CD4-positive, alpha-beta memory T cell (primary cell): Measurements from ENCODE around the gene NOTCH2. TPM values are rescaled to one million over a fixed set of nuclear protein-coding genes. Genes with fewer than 3 reads are reported as not detected.
"Not testable (repeated sequence)": the region's sequence is repeated elsewhere in the genome, so short reads cannot be mapped to it uniquely, and the experiment has no call there.

Source experiments
- CTCF ChIA-PET: fragments of 350-600 bp; sonication (Branson Sonifier 250); formaldehyde crosslinking; loops from one replicate; lab custom pipeline; 2021; ENCODE audit warnings: inconsistent platforms; ENCODE audit not compliant: partially characterized antibody; lab: Charles Lee
- POLR2A ChIA-PET: fragments of 350-600 bp; sonication (Branson Sonifier 250); formaldehyde crosslinking; loops from one replicate; lab custom pipeline; 2021; ENCODE audit not compliant: partially characterized antibody; lab: Charles Lee
- DNase-seq, 5 donors: peaks; one replicate each; pipeline versions ENCODE4 v3.0.0 to v3.0.0-alpha.2; 2020 to 2022; ENCODE audit warnings: mixed read lengths in 1 of 5
- H3K27ac ChIP-seq: one replicate; pipeline ENCODE4 v1.7.0; 2013; ENCODE audit warnings: low read depth, low read length
- H3K27me3 ChIP-seq: 2 replicates; pipeline ENCODE4 v1.7.0; 2013; ENCODE audit warnings: mild to moderate bottlenecking, low read length, moderate library complexity; ENCODE audit not compliant: insufficient read depth
- H3K36me3 ChIP-seq: 2 replicates; pipeline ENCODE4 v1.7.0; 2013; ENCODE audit warnings: mild to moderate bottlenecking, low read length, moderate library complexity; ENCODE audit not compliant: insufficient read depth
- H3K4me1 ChIP-seq: 2 replicates; pipeline ENCODE4 v1.7.0; 2013; ENCODE audit warnings: mild to moderate bottlenecking, low read length, moderate library complexity; ENCODE audit not compliant: insufficient read depth
- H3K4me3 ChIP-seq, 2 donors: one replicate each; pipeline ENCODE4 v1.7.0; 2013; ENCODE audit warnings: low read length in 2 of 2, mild to moderate bottlenecking in 1 of 2
- H3K9me3 ChIP-seq, 2 donors: one replicate each; pipeline ENCODE4 v1.7.0; 2013; ENCODE audit warnings: low read length in 2 of 2, control low read depth in 1 of 2; ENCODE audit not compliant: control insufficient read depth in 1 of 2
- H3K27ac Mint-ChIP-seq, 7 donors: one replicate each; pipeline ENCODE4 v1.8.0; 2020 to 2021; ENCODE audit warnings: mixed read lengths in 7 of 7, mild to moderate bottlenecking in 6 of 7, inconsistent platforms in 3 of 7, moderate library complexity in 3 of 7
- H3K27me3 Mint-ChIP-seq, 2 donors: one replicate each; pipeline ENCODE4 v1.8.0; 2020 to 2021; ENCODE audit warnings: mixed read lengths in 2 of 2
- H3K36me3 Mint-ChIP-seq, 2 donors: one replicate each; pipeline ENCODE4 v1.8.0; 2020 to 2021; ENCODE audit warnings: mixed read lengths in 2 of 2, inconsistent platforms in 1 of 2, mild to moderate bottlenecking in 1 of 2
- H3K4me1 Mint-ChIP-seq, 4 donors: one replicate each; pipeline ENCODE4 v1.8.0; 2020 to 2021; ENCODE audit warnings: mixed read lengths in 4 of 4, mild to moderate bottlenecking in 1 of 4
- H3K4me3 Mint-ChIP-seq, 8 donors: one replicate each; pipeline ENCODE4 v1.8.0; 2020 to 2021; ENCODE audit warnings: mixed read lengths in 8 of 8, mild to moderate bottlenecking in 7 of 8, moderate library complexity in 6 of 8, inconsistent platforms in 3 of 8
- H3K9me3 Mint-ChIP-seq, 8 donors: one replicate each; pipeline ENCODE4 v1.8.0; 2020 to 2021; ENCODE audit warnings: mixed read lengths in 8 of 8, mild to moderate bottlenecking in 5 of 8, inconsistent platforms in 3 of 8, moderate library complexity in 1 of 8
- intact Hi-C: fragments of 100-400 bp; cut with micrococcal nuclease; formaldehyde crosslinking; loops from one replicate; pipeline ENCODE4 v1.15.1; 2023
- polyA plus RNA-seq, 2 donors: library from polyadenylated mRNA; unstranded; fragments of 300-500 nt; fragmentation: Illumina TruSeq; gene quantifications; one replicate each; pipeline ENCODE4 v1.2.3, GENCODE V29; 2021
- total RNA-seq, 2 experiments: library from RNA; stranded (reverse); gene quantifications; one replicate each; pipeline ENCODE4 v1.2.3, GENCODE V29; 2021

Gene NOTCH2
- total and polyA plus RNA-seq, 4 experiments from 2014 or later: 11.1 to 61.3 (median 43.3) TPM

GRCh38 chr1:120109656-120110055 lies 40.2 kb upstream of the NOTCH2 start:
- H3K4me1 Mint-ChIP-seq, H3K9me3 ChIP-seq, H3K27me3 Mint-ChIP-seq, H3K4me3 Mint-ChIP-seq, H3K4me1 ChIP-seq, H3K27ac ChIP-seq, H3K36me3 ChIP-seq, intact Hi-C loops, CTCF ChIA-PET, DNase-seq, H3K27me3 ChIP-seq, H3K36me3 Mint-ChIP-seq, H3K9me3 Mint-ChIP-seq, POLR2A ChIA-PET, H3K4me3 ChIP-seq, H3K27ac Mint-ChIP-seq: not testable (repeated sequence)

GRCh38 chr1:120109180-120109579 lies 39.7 kb upstream of the NOTCH2 start:
- H3K27ac ChIP-seq, H3K4me3 Mint-ChIP-seq, H3K27ac Mint-ChIP-seq, POLR2A ChIA-PET, H3K27me3 Mint-ChIP-seq, H3K36me3 ChIP-seq, H3K36me3 Mint-ChIP-seq, intact Hi-C loops, H3K4me1 ChIP-seq, H3K9me3 Mint-ChIP-seq, DNase-seq, H3K27me3 ChIP-seq, CTCF ChIA-PET, H3K9me3 ChIP-seq, H3K4me1 Mint-ChIP-seq, H3K4me3 ChIP-seq: not testable (repeated sequence)

- H3K4me3 Mint-ChIP-seq, H3K4me1 ChIP-seq, CTCF ChIA-PET: not testable (repeated sequence)
Observed at GRCh38 chr1:120105288-120105687, 35.8 kb upstream of the NOTCH2 start.

GRCh38 chr1:120103768-120104167 lies 34.3 kb upstream of the NOTCH2 start:
- H3K9me3 Mint-ChIP-seq, POLR2A ChIA-PET, intact Hi-C loops, CTCF ChIA-PET, H3K36me3 ChIP-seq, H3K4me3 ChIP-seq, H3K27me3 ChIP-seq, H3K27ac ChIP-seq, H3K27me3 Mint-ChIP-seq, H3K9me3 ChIP-seq, H3K4me3 Mint-ChIP-seq, H3K4me1 Mint-ChIP-seq, H3K27ac Mint-ChIP-seq, H3K36me3 Mint-ChIP-seq, H3K4me1 ChIP-seq, DNase-seq: not testable (repeated sequence)

More at GRCh38 chr1:120105288-120105687, 35.8 kb upstream of the NOTCH2 start:
- H3K36me3 ChIP-seq, DNase-seq, H3K4me3 ChIP-seq, H3K9me3 ChIP-seq, POLR2A ChIA-PET, H3K27me3 Mint-ChIP-seq, H3K9me3 Mint-ChIP-seq, H3K27ac ChIP-seq, H3K27me3 ChIP-seq, H3K36me3 Mint-ChIP-seq, intact Hi-C loops, H3K4me1 Mint-ChIP-seq: not testable (repeated sequence)
- H3K27ac Mint-ChIP-seq: peak overlapping the region in 2 of 7 donors; percentile 26 to 62

DNA sequence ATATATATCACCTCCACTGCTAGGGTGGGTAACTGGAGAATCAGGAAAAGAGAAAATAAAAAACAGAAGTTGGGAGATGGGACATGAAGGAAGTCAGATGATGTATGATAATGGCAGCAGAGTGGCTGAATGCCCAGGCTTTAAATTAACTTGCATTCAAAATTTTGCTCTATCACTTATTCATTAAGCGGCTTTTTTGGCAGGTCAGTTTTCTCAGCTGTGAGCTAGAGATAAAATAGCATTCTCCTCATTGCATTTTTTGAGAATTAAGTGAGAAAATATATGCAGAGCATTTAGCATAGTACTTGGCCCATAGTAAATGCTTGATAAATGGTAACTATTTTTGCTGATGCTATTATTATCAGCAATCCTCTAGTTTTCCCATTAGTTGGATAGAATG lies 32.1 kb upstream of the NOTCH2 start:
- H3K27ac ChIP-seq, POLR2A ChIA-PET, H3K27me3 ChIP-seq, H3K27me3 Mint-ChIP-seq, DNase-seq, H3K36me3 ChIP-seq, H3K9me3 Mint-ChIP-seq, intact Hi-C loops, H3K4me3 ChIP-seq, CTCF ChIA-PET, H3K4me1 ChIP-seq, H3K9me3 ChIP-seq, H3K36me3 Mint-ChIP-seq, H3K4me1 Mint-ChIP-seq, H3K27ac Mint-ChIP-seq, H3K4me3 Mint-ChIP-seq: not testable (repeated sequence)

- H3K9me3 Mint-ChIP-seq, H3K4me1 ChIP-seq, H3K27ac Mint-ChIP-seq, POLR2A ChIA-PET, CTCF ChIA-PET, H3K27ac ChIP-seq, H3K4me3 Mint-ChIP-seq, DNase-seq, H3K36me3 Mint-ChIP-seq, H3K9me3 ChIP-seq, H3K27me3 ChIP-seq, H3K36me3 ChIP-seq, H3K27me3 Mint-ChIP-seq, intact Hi-C loops, H3K4me3 ChIP-seq, H3K4me1 Mint-ChIP-seq: not testable (repeated sequence)
Observed at GRCh38 chr1:120100590-120100989, 31.1 kb upstream of the NOTCH2 start.

DNA sequence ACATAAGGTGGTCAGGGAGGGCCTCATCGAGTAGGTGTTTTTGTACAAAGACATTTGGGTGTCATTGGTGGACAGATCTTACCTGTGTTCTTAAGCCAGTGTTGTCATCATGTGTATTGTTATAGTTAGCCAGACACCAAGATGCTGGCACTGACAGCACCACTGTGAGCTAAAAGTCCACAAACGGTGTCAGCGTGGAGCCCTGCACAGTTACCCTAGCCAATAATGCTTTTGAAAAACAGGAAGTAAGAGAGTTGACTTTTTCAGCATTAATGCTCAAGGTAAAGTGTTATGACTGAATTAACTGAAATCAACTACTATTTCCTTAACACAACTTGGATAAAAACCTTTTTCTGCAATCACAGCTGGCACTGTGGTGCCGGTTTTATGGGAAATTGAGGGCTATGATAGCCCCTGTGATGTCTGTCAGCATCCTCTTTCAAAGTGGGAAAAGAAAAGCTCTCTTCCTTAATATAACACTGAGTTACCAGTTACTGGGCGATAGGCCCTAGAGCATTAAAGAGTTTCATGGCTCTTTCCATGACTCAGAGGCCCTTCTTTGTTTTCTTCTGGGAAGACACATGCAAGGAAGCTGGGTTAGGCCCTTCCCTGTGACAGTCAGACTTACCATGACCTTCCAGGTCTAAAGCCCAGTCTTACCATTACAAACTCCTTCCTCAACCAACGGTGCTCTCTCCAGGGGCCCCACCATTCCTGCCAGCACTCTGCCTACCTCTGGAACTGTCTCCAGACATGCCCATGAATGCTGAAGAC lies 29.7 kb upstream of the NOTCH2 start:
- H3K36me3 Mint-ChIP-seq, intact Hi-C loops, H3K36me3 ChIP-seq, H3K4me1 ChIP-seq, H3K27me3 ChIP-seq, H3K4me3 ChIP-seq, H3K9me3 Mint-ChIP-seq, CTCF ChIA-PET, H3K27ac ChIP-seq, H3K4me1 Mint-ChIP-seq, DNase-seq, POLR2A ChIA-PET, H3K9me3 ChIP-seq, H3K27me3 Mint-ChIP-seq: not testable (repeated sequence)
- Mint-ChIP-seq H3K4me3 (peak overlapping the region in 1 of 8 donors; percentile 20), H3K27ac (peak overlapping the region in 1 of 7 donors; percentile 60)
